GM21737 (cell line): ENCODE data around the gene PSD2.

Experiments
- ATAC-seq: cut with Tn5 transposase; IDR thresholded peaks from one replicate; pipeline ENCODE4 v1.9.1; 2021; ENCODE audit warnings: mild to moderate bottlenecking, moderate library complexity; ENCODE audit not compliant: unreplicated experiment

Gene PSD2

DNA sequence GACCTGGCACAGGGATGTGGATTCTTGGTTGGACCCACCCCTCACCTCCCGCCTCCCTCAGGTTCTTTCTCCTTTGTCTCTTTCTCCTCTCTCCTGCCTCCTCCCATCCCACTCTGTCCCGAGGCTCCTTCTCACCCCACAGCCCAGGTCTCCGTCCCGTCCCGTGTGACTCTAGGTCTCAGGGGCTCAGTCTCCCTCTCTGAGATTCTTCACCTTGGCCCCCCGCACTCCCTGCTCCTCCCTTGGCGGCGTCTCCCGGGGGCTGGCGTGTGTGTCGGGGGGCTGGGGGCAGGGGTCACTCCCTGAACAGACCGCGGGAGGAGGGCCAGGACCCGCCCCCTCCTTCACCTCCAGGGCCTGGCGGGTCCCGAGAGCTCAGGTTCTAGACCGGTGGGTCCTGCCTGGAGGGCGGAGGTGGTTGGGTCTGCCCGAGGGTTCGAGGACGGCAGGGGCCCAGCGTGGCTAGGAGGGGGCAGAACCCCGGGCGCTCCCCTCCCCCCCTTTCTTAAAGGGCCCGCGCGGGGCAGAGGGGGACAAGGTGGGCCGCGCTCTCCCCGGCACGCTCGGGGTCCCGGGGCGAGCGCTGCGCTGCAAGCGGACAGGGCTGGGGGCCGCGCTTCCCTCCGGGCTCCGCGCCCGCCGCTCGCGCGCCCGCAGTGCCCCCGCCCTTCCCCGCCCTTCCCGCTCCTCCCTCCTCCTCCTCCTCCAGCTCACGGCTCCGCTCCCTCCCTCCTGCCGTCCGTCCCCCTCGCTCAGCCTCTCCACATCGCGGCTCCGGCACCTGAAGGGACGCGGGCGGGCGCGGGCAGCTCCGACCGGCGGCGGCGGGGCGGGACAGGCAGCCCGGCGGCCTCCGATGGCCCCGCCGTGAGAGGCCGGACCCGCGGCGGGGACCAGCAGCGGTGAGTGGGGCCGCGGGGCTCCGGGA is at the start of gene PSD2:
Gene PSD2 (plus strand): TSS at position 735 of the 928 bp plus-strand sequence. CDS start 13,633 bp downstream, outside the sequence.
- no peak for ATAC-seq

- ATAC-seq: peak; percentile 48
Observed at GRCh38 chr5:139746691-139747582, 48.7 kb upstream of the PSD2 start.

GRCh38 chr5:139747583-139748504 is 47.8 kb upstream of the PSD2 start:
- no peak for ATAC-seq

DNA sequence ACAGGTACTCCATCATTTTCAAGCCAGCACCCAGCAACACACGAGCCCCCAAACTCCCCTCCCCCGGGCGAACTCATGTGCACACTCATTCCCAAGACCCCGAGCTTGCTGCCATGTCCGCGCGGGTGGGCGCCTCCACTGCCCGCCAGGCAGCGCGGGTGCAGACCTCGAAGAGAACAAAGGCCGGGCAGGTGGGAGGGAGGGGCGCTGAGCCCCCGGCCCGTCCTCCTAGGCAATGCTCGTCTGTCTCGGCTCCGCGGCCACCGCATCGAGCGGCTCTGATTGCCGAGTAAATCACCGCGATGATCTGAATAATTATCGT is 47.1 kb upstream of the PSD2 start:
- ATAC-seq: no peak

DNA sequence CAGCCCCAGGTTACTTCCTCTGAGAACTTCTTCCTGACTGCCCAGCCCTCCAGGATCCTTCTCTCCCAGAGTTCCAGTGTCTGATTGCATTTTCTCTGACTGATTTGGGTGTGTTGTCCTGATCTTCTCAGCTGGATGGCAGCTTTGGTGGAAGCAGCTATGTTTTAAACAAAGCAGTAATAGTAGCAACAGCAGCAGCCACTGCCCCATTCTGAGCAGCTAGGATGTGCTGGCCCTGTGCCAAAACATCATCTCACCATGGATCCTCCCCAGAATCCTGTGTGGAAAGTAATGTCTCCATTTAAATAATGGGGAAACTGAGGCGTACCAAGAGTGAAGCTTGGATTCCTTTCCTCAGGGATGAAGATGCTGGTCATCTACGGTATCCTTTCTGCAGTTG is 46.4 kb upstream of the PSD2 start:
- ATAC-seq: no peak

- no peak for ATAC-seq
Observed at GRCh38 chr5:139751236-139751635, 44.4 kb upstream of the PSD2 start.

DNA sequence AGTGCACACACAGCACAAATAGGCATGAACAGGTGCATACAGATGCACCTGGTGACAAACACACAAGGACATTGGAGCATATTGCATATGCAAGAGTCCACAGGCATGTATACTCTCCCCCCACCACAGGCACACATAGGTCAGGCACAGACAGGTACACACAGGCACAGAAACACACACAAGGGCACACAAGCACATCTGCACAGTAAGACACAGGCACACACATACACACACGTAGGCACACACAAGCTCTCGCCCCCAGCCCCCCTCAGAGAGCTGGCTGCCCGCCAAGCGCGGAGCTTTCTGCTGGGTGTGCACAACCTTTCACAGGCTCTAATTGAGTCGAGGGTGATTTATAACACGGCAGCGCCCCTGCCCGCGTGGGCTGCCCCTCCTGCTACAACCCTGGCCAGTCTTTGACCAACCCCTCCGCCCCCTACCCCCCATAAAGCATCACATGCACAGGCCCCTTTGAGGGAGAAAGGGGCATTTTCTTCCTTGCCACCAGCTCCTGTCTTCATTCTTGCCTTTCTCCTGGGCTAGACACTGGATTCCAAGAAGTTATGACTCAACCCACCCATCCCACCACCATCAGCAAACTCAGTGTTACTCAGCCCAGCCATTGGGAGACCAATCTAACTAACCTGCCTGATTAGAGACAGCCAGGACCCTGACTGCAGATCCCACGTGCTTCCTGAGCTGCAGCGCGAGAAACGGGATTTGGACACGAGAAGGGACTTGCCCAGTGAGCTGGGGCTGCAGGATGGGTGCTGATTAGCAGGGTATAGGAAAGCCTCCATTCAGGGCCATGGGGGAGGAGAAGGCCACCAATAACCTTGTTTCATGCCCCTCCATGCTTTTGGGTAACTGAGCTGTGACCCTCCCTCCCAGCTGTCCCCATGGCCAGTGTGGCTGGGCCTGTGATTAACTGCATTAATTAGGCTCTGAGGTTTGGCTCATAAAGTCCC is 42.8 kb upstream of the PSD2 start:
- ATAC-seq: no peak

DNA sequence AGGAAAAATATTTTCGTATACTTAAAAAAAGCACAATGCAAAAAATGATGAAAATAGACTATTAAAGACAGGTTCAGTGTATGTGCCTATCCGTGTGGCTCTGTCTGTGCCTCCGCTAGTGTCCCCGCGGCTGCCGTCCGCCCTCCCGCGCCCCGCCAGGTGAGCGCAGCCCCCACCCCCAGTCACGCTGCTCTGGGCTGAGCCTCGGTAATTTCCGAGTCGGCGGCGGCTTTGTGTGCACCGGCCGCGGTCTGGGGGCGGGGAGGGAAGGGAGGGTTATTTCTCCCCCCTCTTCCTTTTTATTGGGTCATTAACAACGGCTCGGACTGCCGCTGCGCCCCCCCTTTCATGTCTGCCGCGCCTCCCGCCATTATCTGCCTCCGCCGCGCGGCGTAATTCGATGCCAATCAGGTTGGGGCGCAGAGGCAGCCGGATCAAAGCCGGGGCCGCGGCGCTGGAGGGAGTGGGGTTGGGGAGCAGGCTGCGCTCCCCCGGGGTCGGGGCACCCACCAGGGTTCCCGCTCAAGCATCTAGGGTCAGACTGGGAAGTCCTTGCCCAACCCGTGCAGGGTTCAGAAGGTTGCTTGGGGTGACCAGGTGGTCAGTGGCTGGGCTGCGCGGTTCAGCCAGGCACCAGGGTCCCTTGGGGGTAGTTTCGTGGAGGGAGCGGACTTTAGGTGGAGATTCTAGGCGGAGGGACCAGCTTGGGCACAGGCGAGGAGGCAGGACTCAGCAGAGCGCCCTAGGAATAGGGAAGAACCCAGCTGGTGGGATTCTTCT is 39.5 kb upstream of the PSD2 start:
- ATAC-seq: no peak

GRCh38 chr5:139756971-139757370 is 38.6 kb upstream of the PSD2 start:
- ATAC-seq: no peak

GRCh38 chr5:139757727-139758509 is 37.7 kb upstream of the PSD2 start:
- no peak for ATAC-seq

GRCh38 chr5:139758510-139759075 is 37.0 kb upstream of the PSD2 start:
- ATAC-seq: no peak

- ATAC-seq: no peak
Observed at GRCh38 chr5:139759219-139759721, 36.3 kb upstream of the PSD2 start.

GRCh38 chr5:139760066-139761056 is 35.2 kb upstream of the PSD2 start:
- ATAC-seq: no peak

GRCh38 chr5:139761057-139761450 is 34.6 kb upstream of the PSD2 start:
- no peak for ATAC-seq

- ATAC-seq: no peak
Observed at GRCh38 chr5:139761501-139761900, 34.1 kb upstream of the PSD2 start.

- no peak for ATAC-seq
Observed at GRCh38 chr5:139762615-139763170, 32.9 kb upstream of the PSD2 start.
